Measurements from ENCODE around the gene AK5. TPM values are rescaled to one million over a fixed set of nuclear protein-coding genes. Genes with fewer than 3 reads are reported as not detected.

Gene AK5
- total and polyA plus RNA-seq, 3 donors from 2014 or later: 28.0 to 40.4 (median 28.7) TPM

GRCh38 chr1:77589231-77589630 is 307.4 kb downstream of the AK5 start:
- intact Hi-C loops (cut with DNase I; ENCODE audit: low total_unique reads): no loop called here
- WGBS, 2 donors: 90 to 94% methylated on average over 5 of the region's 5 CpGs

GRCh38 chr1:77590651-77591050 is 308.8 kb downstream of the AK5 start:
- Histone ChIP-seq H3K27ac (no peak overlapping the region), H3K9me3 (no peaks in the 10 kb centered on the region), H3K4me3 (no peak overlapping the region), H3K27me3 (no peaks in the 10 kb centered on the region), H3K4me1 (no peaks in the 10 kb centered on the region), H3K36me3 (ENCODE audit: low read depth, missing control alignments) (no peaks in the 10 kb centered on the region)
- 89 to 97% methylated on average over 1 of the region's 1 CpG for WGBS, 2 donors
- no peak for DNase-seq
- intact Hi-C loops (cut with DNase I; ENCODE audit: low total_unique reads): no loop called here
- no peak for TF ChIP-seq POLR2A (IDR thresholded peaks at IDR 0.05)

More at GRCh38 chr1:77589231-77589630, 307.4 kb downstream of the AK5 start:
- Histone ChIP-seq H3K4me1 (no peaks in the 10 kb centered on the region), H3K36me3 (ENCODE audit: low read depth, missing control alignments) (no peaks in the 10 kb centered on the region), H3K9me3 (no peaks in the 10 kb centered on the region), H3K27me3 (no peaks in the 10 kb centered on the region), H3K4me3 (no peak overlapping the region), H3K27ac (no peak overlapping the region)
- TF ChIP-seq POLR2A (IDR thresholded peaks at IDR 0.05) (no peak), CTCF (IDR thresholded peaks at IDR 0.05) (no peak)
- DNase-seq: no peak

- H3K27me3 ChIP-seq: no peaks in the 10 kb centered on the region
- H3K36me3 ChIP-seq (ENCODE audit: low read depth, missing control alignments): no peaks in the 10 kb centered on the region
- 93 to 94% methylated on average over 2 of the region's 2 CpGs for WGBS, 2 donors
- DNase-seq: no peak
- H3K9me3 ChIP-seq: no peaks in the 10 kb centered on the region
- H3K4me1 ChIP-seq: no peaks in the 10 kb centered on the region
- H3K4me3 ChIP-seq: no peak overlapping the region
- intact Hi-C loops (cut with DNase I; ENCODE audit: low total_unique reads): no loop called here
- no peak overlapping the region for H3K27ac ChIP-seq
- TF ChIP-seq POLR2A (IDR thresholded peaks at IDR 0.05) (no peak), CTCF (IDR thresholded peaks at IDR 0.05) (no peak)
These were observed 311.1 kb downstream of the AK5 start for GRCh38 chr1:77592906-77593305.

DNA sequence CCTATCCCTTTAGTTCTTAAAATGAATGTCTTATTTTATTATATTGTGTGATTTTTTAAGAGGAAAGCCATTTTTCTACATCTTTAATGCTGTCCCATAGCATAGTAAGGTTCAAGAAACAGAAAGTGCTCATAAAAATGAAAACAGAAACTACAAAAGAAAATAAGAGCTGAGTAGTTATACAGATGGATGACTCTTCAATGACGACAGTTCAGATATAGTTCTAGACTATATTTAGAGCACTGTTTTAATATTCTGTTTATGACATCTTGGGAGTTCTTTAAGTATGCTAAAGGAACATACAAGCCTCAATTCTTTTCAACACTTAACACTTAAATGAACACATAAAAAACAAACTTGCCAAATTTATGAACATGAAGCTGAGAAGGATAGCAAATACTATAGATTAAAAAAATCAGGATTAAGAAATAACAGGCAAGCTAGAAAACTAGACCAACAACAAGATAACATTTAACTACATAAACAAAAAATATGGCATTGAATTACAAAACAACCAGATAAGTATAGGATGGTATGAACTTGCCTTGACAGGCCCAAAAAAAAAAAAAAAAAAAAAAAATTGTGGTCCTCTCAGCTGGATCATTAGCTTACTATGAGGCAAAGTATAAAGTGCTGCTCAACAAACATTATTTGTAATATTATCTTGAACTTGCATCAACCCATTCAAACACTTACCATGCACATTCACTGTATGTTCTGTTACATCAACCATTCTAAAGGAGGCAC is 312.7 kb downstream of the AK5 start:
- Histone ChIP-seq H3K36me3 (ENCODE audit: low read depth, missing control alignments) (no peaks in the 10 kb centered on the region), H3K9me3 (no peaks in the 10 kb centered on the region), H3K27me3 (no peaks in the 10 kb centered on the region), H3K27ac (no peak overlapping the region), H3K4me1 (no peaks in the 10 kb centered on the region), H3K4me3 (no peak overlapping the region)
- intact Hi-C loops (cut with DNase I; ENCODE audit: low total_unique reads): no loop called here
- 84 to 97% methylated on average over 1 of the region's 1 CpG for WGBS, 2 donors
- no peak for DNase-seq
- no peak for TF ChIP-seq POLR2A (IDR thresholded peaks at IDR 0.05)
- no peak for TF ChIP-seq CTCF (IDR thresholded peaks at IDR 0.05)

GRCh38 chr1:77597310-77597709 is 315.5 kb downstream of the AK5 start:
- no peaks in the 10 kb centered on the region for H3K36me3 ChIP-seq (ENCODE audit: low read depth, missing control alignments)
- intact Hi-C loops (cut with DNase I; ENCODE audit: low total_unique reads): no loop called here
- H3K27ac ChIP-seq: no peak overlapping the region
- H3K9me3 ChIP-seq: no peaks in the 10 kb centered on the region
- no peak overlapping the region for H3K4me3 ChIP-seq
- H3K4me1 ChIP-seq: no peaks in the 10 kb centered on the region
- TF ChIP-seq CTCF (IDR thresholded peaks at IDR 0.05) (no peak), POLR2A (IDR thresholded peaks at IDR 0.05) (no peak)
- WGBS, 2 donors: 94 to 100% methylated on average over 1 of the region's 1 CpG
- DNase-seq: no peak
- H3K27me3 ChIP-seq: no peaks in the 10 kb centered on the region
